Stimulated activated CD4-positive, alpha-beta T cell treated with anti-CD3 and anti-CD28 coated beads, Interleukin-1b, Interleukin-23, amount 100 ng/mL, for 1 hour (primary cell): ENCODE data around the gene RECK.
"Not testable (repeated sequence)": the region's sequence is repeated elsewhere in the genome, so short reads cannot be mapped to it uniquely, and the experiment has no call there.

Source experiments
- DNase-seq, 2 donors: peaks; one replicate each; pipeline ENCODE4 v3.0.0-alpha.2; 2020; ENCODE audit warnings: low read depth in 2 of 2

RECK gene

DNA sequence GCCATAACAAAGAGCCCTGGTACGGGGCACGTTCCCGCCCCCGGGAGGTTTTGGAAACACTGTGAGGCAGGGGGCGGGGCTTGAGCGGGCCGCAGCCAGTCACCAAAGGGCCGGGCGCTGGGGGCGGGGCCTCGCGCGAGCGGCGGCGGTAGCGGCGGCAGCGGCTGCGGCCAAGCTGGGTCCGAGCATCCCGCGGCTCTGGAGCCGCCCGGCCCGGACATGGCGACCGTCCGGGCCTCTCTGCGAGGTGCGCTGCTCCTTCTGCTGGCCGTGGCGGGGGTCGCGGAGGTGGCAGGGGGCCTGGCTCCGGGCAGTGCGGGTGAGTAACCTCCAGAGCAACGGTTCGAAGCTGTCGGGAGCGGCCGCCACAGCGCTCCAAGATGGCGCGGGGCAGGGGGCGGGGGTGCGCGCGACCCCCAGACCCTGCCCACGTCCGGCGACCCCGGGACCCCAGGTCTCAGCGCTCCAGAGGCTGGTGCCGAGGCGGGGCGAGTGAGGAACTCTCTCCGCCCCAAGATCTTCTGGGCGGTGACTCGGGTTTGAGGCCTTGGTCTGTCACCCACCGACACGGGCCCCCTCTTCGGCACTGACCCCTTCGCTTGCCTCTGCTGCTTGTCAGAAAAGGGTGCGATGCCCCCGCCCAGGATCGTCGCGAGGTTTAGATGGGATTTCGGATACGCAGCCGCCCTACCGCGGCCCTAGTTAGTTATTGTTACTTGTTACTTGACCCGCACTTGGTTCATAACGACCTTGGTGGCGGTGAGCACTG lies at the start of gene RECK:
TSS of gene RECK (plus strand) at position 134 of the 769 bp plus-strand sequence. CDS start at position 220, 86 bp downstream.
- peak; percentile 68 to 85 for DNase-seq

GRCh38 chr9:35990155-35990554 lies 46.6 kb upstream of the RECK start:
- DNase-seq = no peak

DNA sequence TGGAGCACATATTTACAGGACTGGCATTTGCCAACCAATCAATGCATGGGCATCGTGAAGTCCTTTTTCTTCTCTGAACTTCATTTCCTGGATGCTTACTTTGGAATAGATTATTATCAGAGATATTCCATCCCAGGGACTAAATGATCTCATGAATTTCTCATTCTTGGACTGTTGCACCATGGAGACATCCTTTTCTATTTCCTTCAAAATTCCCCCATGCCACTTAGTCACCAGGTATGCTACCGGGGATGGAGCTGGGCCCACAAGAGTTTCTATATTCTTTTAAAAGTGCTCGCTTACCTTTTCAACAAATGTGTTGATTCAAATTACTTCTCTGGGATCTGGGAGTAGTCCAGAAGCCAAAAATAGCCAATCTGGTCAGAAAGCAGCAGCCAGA lies 43.6 kb upstream of the RECK start:
- DNase-seq = not testable (repeated sequence)

DNA sequence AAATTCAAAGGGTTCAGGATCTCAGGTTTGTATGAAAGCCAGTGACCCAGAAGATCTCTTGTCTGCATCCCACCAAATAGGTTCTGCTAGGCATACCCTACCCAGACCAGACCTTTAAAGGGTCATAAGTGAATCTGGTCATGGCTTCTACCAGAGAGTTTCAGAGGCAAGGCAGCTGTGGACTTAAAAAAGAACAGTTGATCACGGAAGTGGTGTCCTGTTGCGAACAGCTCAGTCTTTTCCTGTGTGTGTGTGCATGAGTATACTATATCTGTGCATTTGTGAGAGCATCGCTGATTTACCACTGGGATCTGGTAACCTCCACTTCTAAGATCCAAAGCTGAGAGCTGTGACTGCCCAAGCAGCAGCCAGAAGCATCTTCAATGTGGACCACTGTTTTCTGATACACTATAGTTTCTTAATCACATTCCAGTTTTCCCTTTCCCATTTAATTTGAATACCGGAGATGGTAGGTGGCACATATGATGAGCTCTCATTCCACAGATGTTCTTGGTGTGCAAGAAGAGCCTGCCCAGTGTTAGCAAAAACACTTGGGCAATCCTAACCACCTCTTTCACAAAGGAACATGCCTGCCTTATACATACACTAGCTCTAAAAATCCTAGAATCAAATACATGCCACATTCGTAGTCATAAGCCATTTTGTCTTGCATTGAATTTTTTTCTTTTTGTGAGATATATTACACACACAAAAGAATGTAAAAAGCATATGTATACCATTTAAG lies 42.6 kb upstream of the RECK start:
- DNase-seq = no peak

GRCh38 chr9:35994959-35995358 lies 41.8 kb upstream of the RECK start:
- no peak for DNase-seq

DNA sequence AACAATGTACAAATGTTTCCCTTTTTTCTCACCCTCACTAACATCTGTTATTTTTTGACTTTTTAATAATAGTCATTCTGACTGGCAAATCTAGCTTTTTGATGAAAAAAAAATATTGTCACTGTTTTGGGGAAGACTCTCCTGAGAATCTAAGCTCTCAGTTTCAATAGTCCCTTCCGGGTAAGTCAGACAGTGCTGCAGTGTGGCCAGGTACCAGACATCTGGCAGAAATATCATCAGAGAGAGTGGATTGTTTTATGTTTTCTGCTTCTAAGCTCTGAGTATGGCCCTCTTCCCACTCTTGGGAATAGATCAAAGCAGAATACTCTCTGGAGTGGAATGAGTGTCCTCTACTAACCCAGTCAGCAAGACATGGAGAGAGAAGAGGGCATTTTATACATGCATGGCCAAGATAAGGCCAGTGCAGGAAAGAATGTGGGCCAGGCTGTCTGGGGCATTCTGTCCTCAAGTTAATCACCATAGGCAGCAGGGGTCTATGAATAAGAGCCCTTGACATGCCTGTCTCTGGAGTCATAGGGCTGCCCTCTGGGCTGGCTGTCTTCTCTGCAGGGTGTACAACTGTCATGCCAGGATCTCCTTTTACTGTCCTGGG lies 40.2 kb upstream of the RECK start:
- DNase-seq = no peak

GRCh38 chr9:35997016-35997415 lies 39.7 kb upstream of the RECK start:
- not testable (repeated sequence) for DNase-seq

GRCh38 chr9:35998333-35998732 lies 38.4 kb upstream of the RECK start:
- DNase-seq = no peak

- DNase-seq = no peak
These were observed 30.8 kb upstream of the RECK start for GRCh38 chr9:36005891-36006290.

DNA sequence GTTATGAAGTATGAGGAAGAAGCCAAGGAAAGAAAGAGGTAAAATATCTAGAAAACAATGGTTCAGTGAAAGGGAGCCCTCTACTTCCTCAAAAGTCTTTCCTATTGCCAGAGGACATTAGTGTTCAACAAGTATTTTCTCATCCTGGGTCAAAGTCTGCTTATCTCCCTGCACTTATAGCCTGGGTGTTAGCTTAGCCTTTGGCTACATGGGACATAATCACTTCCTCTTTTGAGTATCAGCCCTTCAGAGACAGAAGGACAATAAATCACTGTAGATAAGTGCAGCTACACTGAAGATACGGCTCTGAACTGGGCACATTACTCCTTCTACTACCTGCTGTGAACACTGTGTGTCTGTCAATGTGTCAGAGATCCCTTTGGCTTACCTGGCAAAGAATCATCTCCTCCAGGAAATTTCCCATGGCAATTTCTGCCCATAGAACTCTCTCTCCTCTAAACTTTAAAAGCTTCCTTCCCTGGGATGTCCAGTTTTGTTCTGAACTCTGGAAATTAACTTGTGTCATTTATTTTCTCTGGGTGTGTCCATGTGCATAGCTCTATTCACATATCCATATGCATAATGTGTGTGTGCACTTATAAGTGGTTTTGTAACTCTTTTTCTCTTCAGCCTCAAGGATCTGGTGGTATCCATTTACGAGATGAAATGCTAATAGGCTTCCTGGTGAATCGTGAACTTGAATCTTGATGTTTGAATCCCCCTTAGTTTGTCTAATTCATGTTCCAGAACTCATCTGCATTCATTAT lies 30.0 kb upstream of the RECK start:
- DNase-seq = no peak

DNA sequence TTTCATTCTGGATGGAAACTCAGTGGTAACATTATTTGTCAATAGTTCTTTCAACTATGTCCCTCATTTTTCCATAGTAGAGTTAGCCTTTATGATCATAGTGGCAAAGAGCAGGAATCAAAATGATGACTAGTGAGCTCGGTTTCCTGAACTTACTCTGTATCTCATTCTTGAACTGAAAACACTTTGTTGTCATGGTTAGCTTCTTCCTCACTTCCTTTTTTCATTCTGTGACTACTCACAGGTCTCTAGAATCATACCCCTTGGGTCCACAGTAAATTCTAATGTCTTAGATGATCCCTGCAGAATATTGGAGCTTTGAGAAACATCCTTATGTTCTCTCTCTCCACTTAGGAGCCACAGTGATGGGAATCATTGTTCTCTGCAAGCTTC lies 29.4 kb upstream of the RECK start:
- DNase-seq = no peak

- no peak for DNase-seq
These were observed 28.9 kb upstream of the RECK start for GRCh38 chr9:36007852-36008251.

DNA sequence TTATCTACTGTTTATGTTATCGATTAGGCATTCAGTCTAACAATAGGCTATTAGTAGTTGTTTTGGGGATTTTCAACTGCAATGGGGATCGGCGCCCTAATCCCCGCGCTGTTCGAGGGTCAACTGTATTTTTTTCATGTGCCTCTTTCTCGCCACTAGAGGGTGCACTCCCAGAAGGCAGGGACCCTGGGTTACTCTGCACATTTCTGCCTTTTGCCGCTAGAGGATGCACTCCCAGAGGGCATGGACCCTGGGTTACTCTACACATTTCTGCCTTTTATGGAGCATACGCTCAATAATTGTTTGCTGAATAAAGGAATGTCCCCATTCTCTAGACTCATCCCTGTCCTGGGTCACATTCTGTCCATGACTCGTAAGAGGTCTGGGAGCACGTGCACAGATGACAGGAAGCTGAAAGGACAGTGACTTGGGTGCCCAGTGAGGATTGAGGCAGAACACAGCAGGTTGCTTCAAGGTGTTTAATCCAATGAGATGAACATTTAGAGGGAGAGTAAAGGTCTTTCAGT lies 27.9 kb upstream of the RECK start:
- DNase-seq = peak; percentile 12 to 38

GRCh38 chr9:36011379-36011778 lies 25.3 kb upstream of the RECK start:
- no peak for DNase-seq

DNA sequence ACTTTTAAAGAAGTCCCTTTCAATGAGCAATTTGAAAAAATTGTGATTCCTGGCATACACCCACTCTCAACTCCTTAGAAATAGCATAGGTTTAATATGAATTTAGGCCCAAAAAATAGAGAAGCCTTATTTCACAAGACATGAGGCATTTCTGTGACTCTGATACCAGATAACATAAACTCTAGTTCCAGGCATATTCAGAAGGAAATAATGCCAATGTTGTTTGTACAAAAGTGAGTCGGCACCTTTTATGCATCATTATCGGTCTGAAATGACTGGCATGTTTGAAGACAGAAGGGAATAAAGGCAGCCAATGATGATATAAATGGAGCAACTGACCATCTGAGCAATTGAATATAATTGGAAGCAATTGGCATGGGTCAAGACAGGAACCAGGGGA lies 19.4 kb upstream of the RECK start:
- DNase-seq = no peak

GRCh38 chr9:36018129-36018528 lies 18.6 kb upstream of the RECK start:
- DNase-seq = no peak

GRCh38 chr9:36018891-36019720 lies 17.6 kb upstream of the RECK start:
- DNase-seq = no peak

DNA sequence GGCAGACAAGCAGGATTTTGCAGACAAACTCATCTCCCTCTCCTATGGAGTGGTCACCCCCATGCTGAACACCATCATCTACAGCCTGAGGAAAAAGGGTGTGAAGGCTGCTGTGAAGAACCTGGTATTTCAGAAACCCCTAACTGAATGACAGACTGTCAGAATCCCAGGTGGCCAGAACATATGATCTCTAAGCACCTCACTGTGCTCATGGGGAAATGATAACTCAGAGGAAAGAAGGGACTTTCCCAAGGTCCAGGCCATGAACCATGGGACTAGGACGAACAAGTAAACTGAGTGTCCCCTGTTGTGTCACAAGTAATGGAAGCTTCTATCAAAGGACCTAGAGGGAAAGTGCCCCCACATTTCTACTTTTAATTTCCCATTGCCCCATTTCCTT lies 14.7 kb upstream of the RECK start:
- no peak for DNase-seq

- DNase-seq = peak; percentile 28 to 45
These were observed 13.3 kb upstream of the RECK start for GRCh38 chr9:36023260-36024048.

DNA sequence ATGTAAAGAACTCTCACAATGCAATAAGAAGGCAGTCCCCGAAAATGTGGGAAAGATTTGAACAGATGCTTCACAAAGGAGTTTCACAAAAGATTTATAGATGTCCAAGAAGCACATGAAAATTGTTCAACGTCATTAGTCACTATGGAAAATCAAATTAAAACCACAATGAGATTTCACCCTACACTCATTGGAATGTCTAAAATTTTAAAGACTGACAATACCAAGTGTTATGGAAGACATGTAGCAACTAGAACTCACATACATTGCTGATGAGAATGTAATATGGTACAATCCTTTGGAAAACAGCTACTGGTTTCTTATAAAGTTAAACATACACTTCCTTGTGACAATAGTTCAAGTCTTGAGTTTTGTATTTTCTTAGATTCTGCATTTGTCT lies 11.0 kb upstream of the RECK start:
- no peak for DNase-seq
